GM12878 (cell line): ENCODE measurements around the gene GALP. TPM values are rescaled to one million over a fixed set of nuclear protein-coding genes. Genes with fewer than 3 reads are reported as not detected.

Source experiments
- ATAC-seq: fragments of 200-7000 bp; cut with Tn5 transposase; 3 replicates; pipeline ENCODE4 v1.9.1; 2020; ENCODE audit warnings: mild to moderate bottlenecking, moderate library complexity
- BruUV-seq: library from RNA; stranded (reverse); fragments of 400-500 nt; replicated peaks from 2 replicates; lab custom pipeline; 2021; lab: Mats Ljungman, UMichigan
- CTCF ChIA-PET: fragments of 300-600 bp; sonication (Branson Sonifier 250); formaldehyde crosslinking; extraction: SDS; loops from one replicate; lab custom pipeline; 2021; ENCODE audit warnings: inconsistent platforms; lab: Yijun Ruan, JAX
- POLR2A ChIA-PET: fragments of 350-600 bp; formaldehyde crosslinking; extraction: SDS; loops from one replicate; lab custom pipeline; 2021; ENCODE audit warnings: inconsistent platforms; lab: Charles Lee
- RAD21 ChIA-PET: fragments of 300-600 bp; sonication (Branson Sonifier 250); formaldehyde crosslinking; loops from one replicate; lab custom pipeline; 2023; ENCODE audit warnings: antibody characterized with exemption; ENCODE audit not compliant: unreplicated experiment; lab: Charles Lee
- SMC1A ChIA-PET: fragments of 300-600 bp; sonication (Branson Sonifier 250); formaldehyde crosslinking; loops from one replicate; lab custom pipeline; 2023; ENCODE audit not compliant: unreplicated experiment, uncharacterized antibody; lab: Charles Lee
- DNase-seq: peaks from one replicate; pipeline ENCODE4 v3.0.0-alpha.2; 2011; ENCODE audit warnings: low read depth, low spot score
- FAIRE-seq: peaks from 3 replicates; lab custom pipeline; 2011; peaks lifted over from hg19 to GRCh38; lab: Jason Lieb, UNC
- H2AFZ ChIP-seq: 2 replicates; pipeline ENCODE4 v1.6.0; 2011; ENCODE audit warnings: low read depth, low read length, control low read depth; ENCODE audit not compliant: control insufficient read depth
- H3K27ac ChIP-seq: 2 replicates; pipeline ENCODE4 v1.5.1; 2011; ENCODE audit warnings: control low read depth; ENCODE audit not compliant: control insufficient read depth, insufficient read depth
- H3K27me3 ChIP-seq, 2 experiments: replicated peaks in 1 of 2; 2 replicates each; pipeline versions ENCODE4 v1.6.0 to v1.6.1; 2011; ENCODE audit warnings: low read length in 1 of 2; ENCODE audit not compliant: control insufficient read depth in 2 of 2, insufficient read depth in 2 of 2
- H3K36me3 ChIP-seq, 2 experiments: 2 replicates each; pipeline ENCODE4 v1.5.1; 2011; ENCODE audit warnings: low read length in 1 of 2; ENCODE audit not compliant: control insufficient read depth in 2 of 2, insufficient read depth in 2 of 2
- H3K4me1 ChIP-seq: 2 replicates; pipeline ENCODE4 v1.6.1; 2011; ENCODE audit warnings: mild to moderate bottlenecking, low read length, moderate library complexity, mixed read lengths; ENCODE audit not compliant: control insufficient read depth, insufficient read depth
- H3K4me2 ChIP-seq: 2 replicates; pipeline ENCODE4 v1.6.0; 2011; ENCODE audit warnings: control low read depth; ENCODE audit not compliant: control insufficient read depth, insufficient read depth
- H3K4me3 ChIP-seq: fragments of 200-600 bp; sonication (generic); 2 replicates; pipeline ENCODE4 v1.5.1; 2016
- H3K79me2 ChIP-seq: 2 replicates; pipeline ENCODE4 v1.6.0; 2011; ENCODE audit warnings: low read length; ENCODE audit not compliant: control insufficient read depth, insufficient read depth
- H3K9ac ChIP-seq: 2 replicates; pipeline ENCODE4 v1.8.0; 2011; ENCODE audit warnings: low read length, control low read depth, mixed read lengths; ENCODE audit not compliant: control insufficient read depth, insufficient read depth
- H3K9me3 ChIP-seq: replicated peaks from 3 replicates; pipeline ENCODE4 v1.5.1; 2011; ENCODE audit warnings: mild to moderate bottlenecking, low read length; ENCODE audit not compliant: control insufficient read depth, insufficient read depth
- H4K20me1 ChIP-seq: 2 replicates; pipeline ENCODE4 v1.6.0; 2011; ENCODE audit not compliant: control insufficient read depth, insufficient read depth
- DPF2 ChIP-seq: fragments of 450-650 bp; IDR thresholded peaks from 2 replicates; pipeline ENCODE4 v1.6.1; 2017; ENCODE audit warnings: mild to moderate bottlenecking
- FOS ChIP-seq: IDR thresholded peaks from 3 replicates; pipeline ENCODE4 v1.6.1; 2011; ENCODE audit warnings: borderline replicate concordance; ENCODE audit not compliant: insufficient read length; ENCODE audit errors: extremely low read depth
- IKZF2 ChIP-seq, 2 experiments: fragments of 450-650 bp; IDR thresholded peaks; 2 replicates each; pipeline ENCODE4 v1.6.1; 2017; ENCODE audit warnings: mild to moderate bottlenecking in 2 of 2, moderate library complexity in 2 of 2
- JUNB ChIP-seq: IDR thresholded peaks from 2 replicates; pipeline ENCODE4 v1.6.1; 2016; ENCODE audit warnings: antibody characterized with exemption, mild to moderate bottlenecking
- RELA ChIP-seq: fragments of 450-650 bp; IDR thresholded peaks from 2 replicates; pipeline ENCODE4 v1.8.0; 2014; ENCODE audit warnings: borderline replicate concordance; ENCODE audit not compliant: partially characterized antibody
- WGBS: methylation state at CpG from one replicate; pipeline ENCODE4 v1.1.6; 2016; ENCODE audit warnings: low lambda C conversion rate; ENCODE audit not compliant: insufficient replicate concordance, insufficient coverage; ENCODE audit errors: missing lambda C conversion rate; 5-methylcytosine and 5-hydroxymethylcytosine counted together
- in situ Hi-C: fragments of 300-500 bp; cut with MboI; formaldehyde crosslinking; loops from 9 replicates; pipeline ENCODE4 v1.14.3; 2018; ENCODE audit warnings: mixed read lengths
- intact Hi-C: fragments of 100-400 bp; cut with micrococcal nuclease; formaldehyde crosslinking; loops from one replicate; pipeline ENCODE4 v1.14.2; 2022; ENCODE audit not compliant: unreplicated experiment
- polyA plus RNA-seq, 11 experiments: library from polyadenylated mRNA; depleted of rRNA in 4 of 11; unstranded in 6 of 11; stranded (reverse) in 5 of 11; fragments of >200 nt; fragmentation: Nextera tagmentation in 4 of 11; fragmentation: Illumina TruSeq in 1 of 11; extraction: Ambion mirVana in 4 of 11; extraction: Trizol in 1 of 11; gene quantifications; 1 replicate in 1 of 11; 2 replicates in 10 of 11; pipeline versions ENCODE4 v1.2.1 to v1.2.3, GENCODE V29; 2011 to 2016; ENCODE audit warnings: inconsistent platforms in 2 of 11, missing spikeins in 2 of 11, low read depth in 1 of 11
- total RNA-seq, 4 experiments: library from RNA; depleted of rRNA in 3 of 4; stranded (reverse); fragments of >200 nt in 3 of 4; fragmentation: Illumina TruSeq in 1 of 4; extraction: Trizol in 1 of 4; gene quantifications; 2 replicates each; pipeline versions ENCODE4 v1.2.1 to v1.2.3, GENCODE V29; 2013 to 2021
- TF ChIP-seq, protein P1 (sequence below): fragments of 450-650 bp; formaldehyde crosslinking; IDR thresholded peaks from 2 replicates; pipeline ENCODE4 v1.4.0; 2022; ENCODE audit warnings: mild to moderate bottlenecking, moderate library complexity
- TF ChIP-seq, protein P2 (sequence below): IDR thresholded peaks from 2 replicates; pipeline ENCODE4 v1.6.1; 2011; ENCODE audit warnings: low read depth, low read length, improper control_type of control experiment, borderline replicate concordance
- TF ChIP-seq, protein P3 (sequence below): IDR thresholded peaks from 2 replicates; pipeline ENCODE4 v1.6.1; 2012; ENCODE audit warnings: mild to moderate bottlenecking, low read depth, low read length

Gene GALP
- total and polyA plus RNA-seq, 10 of the 15 experiments (the other 5 are each of a cell fraction or from before 2014, with no cell fraction given) = not detected

DNA sequence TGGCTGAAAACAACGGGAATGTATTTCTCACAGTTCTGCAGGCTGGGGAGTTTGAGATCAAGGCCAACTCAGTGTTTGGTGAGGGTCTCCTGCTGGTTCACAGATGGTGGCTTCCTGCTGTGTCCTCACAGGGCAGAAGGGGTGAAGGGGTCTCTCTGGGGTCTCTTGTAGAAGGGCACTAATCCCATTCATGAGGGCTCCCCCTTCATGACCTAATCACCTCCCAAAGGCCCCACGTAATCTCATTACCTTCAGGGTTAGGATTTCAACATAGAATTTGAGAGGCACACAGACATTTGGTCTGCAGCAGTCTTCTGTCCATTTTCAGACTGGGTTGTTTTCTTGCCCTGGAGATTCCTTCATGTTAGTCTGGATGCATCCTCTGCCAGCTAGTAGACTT is 23.2 kb upstream of the GALP start:
- Histone ChIP-seq H3K9ac (no peak overlapping the region), H3K79me2 (no peaks in the 10 kb centered on the region), H4K20me1 (no peaks in the 10 kb centered on the region), H3K9me3 (no peaks in the 10 kb centered on the region), H3K27me3 (no peaks in the 10 kb centered on the region), H3K4me3 (no peak overlapping the region), H3K4me2 (no peak overlapping the region), H2AFZ (no peak overlapping the region), H3K36me3 (peaks cover 11 to 16% of the 10 kb centered on the region in 2 experiments; a peak in 3 of 4 replicates), H3K4me1 (no peaks in the 10 kb centered on the region), H3K27ac (no peak overlapping the region)
- SMC1A ChIA-PET = no interaction called here
- intact Hi-C loops (no loop called here), in situ Hi-C loops (no loop called here)
- CTCF ChIA-PET = interaction anchor here (1.1 to 1.7 kb wide), 2 partner anchors 10 to 19 kb away, joined by 4 to 6 read pairs; no protein-coding TSS in a partner anchor
- TF ChIP-seq, protein P1, sequence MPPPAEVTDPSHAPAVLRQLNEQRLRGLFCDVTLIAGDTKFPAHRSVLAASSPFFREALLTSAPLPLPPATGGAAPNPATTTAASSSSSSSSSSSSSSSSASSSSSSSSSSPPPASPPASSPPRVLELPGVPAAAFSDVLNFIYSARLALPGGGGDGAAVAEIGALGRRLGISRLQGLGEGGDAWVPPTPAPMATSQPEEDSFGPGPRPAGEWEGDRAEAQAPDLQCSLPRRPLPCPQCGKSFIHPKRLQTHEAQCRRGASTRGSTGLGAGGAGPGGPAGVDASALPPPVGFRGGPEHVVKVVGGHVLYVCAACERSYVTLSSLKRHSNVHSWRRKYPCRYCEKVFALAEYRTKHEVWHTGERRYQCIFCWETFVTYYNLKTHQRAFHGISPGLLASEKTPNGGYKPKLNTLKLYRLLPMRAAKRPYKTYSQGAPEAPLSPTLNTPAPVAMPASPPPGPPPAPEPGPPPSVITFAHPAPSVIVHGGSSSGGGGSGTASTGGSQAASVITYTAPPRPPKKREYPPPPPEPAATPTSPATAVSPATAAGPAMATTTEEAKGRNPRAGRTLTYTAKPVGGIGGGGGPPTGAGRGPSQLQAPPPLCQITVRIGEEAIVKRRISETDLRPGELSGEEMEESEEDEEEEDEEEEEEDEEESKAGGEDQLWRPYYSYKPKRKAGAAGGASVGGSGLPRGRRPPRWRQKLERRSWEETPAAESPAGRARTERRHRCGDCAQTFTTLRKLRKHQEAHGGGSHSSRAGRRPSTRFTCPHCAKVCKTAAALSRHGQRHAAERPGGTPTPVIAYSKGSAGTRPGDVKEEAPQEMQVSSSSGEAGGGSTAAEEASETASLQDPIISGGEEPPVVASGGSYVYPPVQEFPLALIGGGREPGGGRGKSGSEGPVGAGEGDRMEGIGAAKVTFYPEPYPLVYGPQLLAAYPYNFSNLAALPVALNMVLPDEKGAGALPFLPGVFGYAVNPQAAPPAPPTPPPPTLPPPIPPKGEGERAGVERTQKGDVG (CRISPR knock-in tag) = no peak
- TF ChIP-seq, protein P2, sequence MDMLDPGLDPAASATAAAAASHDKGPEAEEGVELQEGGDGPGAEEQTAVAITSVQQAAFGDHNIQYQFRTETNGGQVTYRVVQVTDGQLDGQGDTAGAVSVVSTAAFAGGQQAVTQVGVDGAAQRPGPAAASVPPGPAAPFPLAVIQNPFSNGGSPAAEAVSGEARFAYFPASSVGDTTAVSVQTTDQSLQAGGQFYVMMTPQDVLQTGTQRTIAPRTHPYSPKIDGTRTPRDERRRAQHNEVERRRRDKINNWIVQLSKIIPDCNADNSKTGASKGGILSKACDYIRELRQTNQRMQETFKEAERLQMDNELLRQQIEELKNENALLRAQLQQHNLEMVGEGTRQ = no peak
- TF ChIP-seq, protein P3, sequence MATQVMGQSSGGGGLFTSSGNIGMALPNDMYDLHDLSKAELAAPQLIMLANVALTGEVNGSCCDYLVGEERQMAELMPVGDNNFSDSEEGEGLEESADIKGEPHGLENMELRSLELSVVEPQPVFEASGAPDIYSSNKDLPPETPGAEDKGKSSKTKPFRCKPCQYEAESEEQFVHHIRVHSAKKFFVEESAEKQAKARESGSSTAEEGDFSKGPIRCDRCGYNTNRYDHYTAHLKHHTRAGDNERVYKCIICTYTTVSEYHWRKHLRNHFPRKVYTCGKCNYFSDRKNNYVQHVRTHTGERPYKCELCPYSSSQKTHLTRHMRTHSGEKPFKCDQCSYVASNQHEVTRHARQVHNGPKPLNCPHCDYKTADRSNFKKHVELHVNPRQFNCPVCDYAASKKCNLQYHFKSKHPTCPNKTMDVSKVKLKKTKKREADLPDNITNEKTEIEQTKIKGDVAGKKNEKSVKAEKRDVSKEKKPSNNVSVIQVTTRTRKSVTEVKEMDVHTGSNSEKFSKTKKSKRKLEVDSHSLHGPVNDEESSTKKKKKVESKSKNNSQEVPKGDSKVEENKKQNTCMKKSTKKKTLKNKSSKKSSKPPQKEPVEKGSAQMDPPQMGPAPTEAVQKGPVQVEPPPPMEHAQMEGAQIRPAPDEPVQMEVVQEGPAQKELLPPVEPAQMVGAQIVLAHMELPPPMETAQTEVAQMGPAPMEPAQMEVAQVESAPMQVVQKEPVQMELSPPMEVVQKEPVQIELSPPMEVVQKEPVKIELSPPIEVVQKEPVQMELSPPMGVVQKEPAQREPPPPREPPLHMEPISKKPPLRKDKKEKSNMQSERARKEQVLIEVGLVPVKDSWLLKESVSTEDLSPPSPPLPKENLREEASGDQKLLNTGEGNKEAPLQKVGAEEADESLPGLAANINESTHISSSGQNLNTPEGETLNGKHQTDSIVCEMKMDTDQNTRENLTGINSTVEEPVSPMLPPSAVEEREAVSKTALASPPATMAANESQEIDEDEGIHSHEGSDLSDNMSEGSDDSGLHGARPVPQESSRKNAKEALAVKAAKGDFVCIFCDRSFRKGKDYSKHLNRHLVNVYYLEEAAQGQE = no peak
- TF ChIP-seq FOS = no peak
- TF ChIP-seq JUNB = no peak
- no peak for TF ChIP-seq DPF2
- no peak for TF ChIP-seq RELA
- no peak for TF ChIP-seq IKZF2 (IDR thresholded peaks at IDR 0.05)
- WGBS = 70% methylated on average over 2 of the region's 2 CpGs
- no peak for FAIRE-seq
- RAD21 ChIA-PET = interaction anchor here (1.3 kb wide), 1 partner anchor 101 kb away, joined by 3 read pairs; no protein-coding TSS in a partner anchor
- BruUV-seq = no TSS peak
- no peak for ATAC-seq
- no peak for DNase-seq
- POLR2A ChIA-PET = interaction anchor here (0.6 kb wide), 1 partner anchor 186 kb away, joined by 3 read pairs; no protein-coding TSS in a partner anchor
